Endothelial cell of umbilical vein (primary cell): Measurements from ENCODE around the gene PLEKHH1. TPM values are rescaled to one million over a fixed set of nuclear protein-coding genes. Genes with fewer than 3 reads are reported as not detected.

Experiments
- BruUV-seq: library from RNA; stranded (reverse); fragments of 400-500 nt; replicated peaks from 2 replicates; lab custom pipeline; 2021; lab: Mats Ljungman, UMichigan
- CTCF ChIA-PET: fragments of 300-600, 350-600 bp; sonication (Branson Sonifier 250); formaldehyde crosslinking; loops from one replicate; lab custom pipeline; 2021; ENCODE audit warnings: antibody characterized with exemption, inconsistent platforms; lab: Charles Lee
- POLR2A ChIA-PET: fragments of 300-600, 350-600 bp; sonication (Branson Sonifier 250); formaldehyde crosslinking; loops from one replicate; lab custom pipeline; 2021; ENCODE audit warnings: antibody characterized with exemption, inconsistent platforms; lab: Charles Lee
- DNase-seq: peaks from one replicate; pipeline ENCODE4 v3.0.0-alpha.2; 2011; ENCODE audit warnings: low read depth, low spot score
- FAIRE-seq: peaks from 2 replicates; lab custom pipeline; 2011; peaks lifted over from hg19 to GRCh38; lab: Jason Lieb, UNC
- H2AFZ ChIP-seq: 2 replicates; pipeline ENCODE4 v1.6.0; 2012; ENCODE audit warnings: low read depth, low read length, control low read depth, inconsistent platforms
- H3K27ac ChIP-seq: 2 replicates; pipeline ENCODE4 v1.5.1; 2011; ENCODE audit warnings: low read depth, mild to moderate bottlenecking, control low read depth, low read length, moderate library complexity; ENCODE audit not compliant: insufficient read depth
- H3K27me3 ChIP-seq, 2 experiments: 2 replicates each; pipeline versions ENCODE4 v1.6.0 to v1.6.1; 2011; ENCODE audit warnings: low read length in 2 of 2, mixed read lengths in 1 of 2; ENCODE audit not compliant: control insufficient read depth in 2 of 2, insufficient read depth in 2 of 2
- H3K36me3 ChIP-seq, 2 experiments: 2 replicates in 1 of 2; 3 replicates in 1 of 2; pipeline ENCODE4 v1.5.1; 2011; ENCODE audit warnings: low read length in 2 of 2, mild to moderate bottlenecking in 1 of 2, moderate library complexity in 1 of 2; ENCODE audit not compliant: control insufficient read depth in 2 of 2, insufficient read depth in 2 of 2; ENCODE audit errors: extremely low read depth in 1 of 2
- H3K4me1 ChIP-seq: 3 replicates; pipeline ENCODE4 v1.5.1; 2011; ENCODE audit warnings: mild to moderate bottlenecking, low read length; ENCODE audit not compliant: control insufficient read depth, insufficient read depth; ENCODE audit errors: extremely low read depth
- H3K4me2 ChIP-seq: 2 replicates; pipeline ENCODE4 v1.6.1; 2011; ENCODE audit warnings: low read length, control low read depth, mixed read lengths; ENCODE audit not compliant: insufficient read depth
- H3K4me3 ChIP-seq, 3 experiments: fragments of 200-600 bp in 1 of 3; sonication (generic), shearing (Covaris generic) in 1 of 3; replicated peaks in 1 of 3; 2 replicates each; pipeline ENCODE4 v1.5.1; 2011 to 2016; ENCODE audit warnings: control low read depth in 3 of 3, low read length in 3 of 3, mild to moderate bottlenecking in 2 of 3, inconsistent platforms in 1 of 3, low read depth in 1 of 3, moderate library complexity in 1 of 3; ENCODE audit not compliant: insufficient read depth in 1 of 3
- H3K79me2 ChIP-seq: 2 replicates; pipeline ENCODE4 v1.6.0; 2012; ENCODE audit warnings: low read length, inconsistent platforms; ENCODE audit not compliant: control insufficient read depth, insufficient read depth
- H3K9ac ChIP-seq: replicated peaks from 2 replicates; pipeline ENCODE3; 2011; ENCODE audit warnings: low read length, control low read depth; ENCODE audit not compliant: insufficient read depth; ENCODE audit errors: extremely low read depth
- H3K9me1 ChIP-seq: replicated peaks from 3 replicates; pipeline ENCODE4 v1.6.0; 2011; ENCODE audit warnings: mild to moderate bottlenecking, low read length; ENCODE audit not compliant: control insufficient read depth, insufficient read depth; ENCODE audit errors: extremely low read depth
- H3K9me3 ChIP-seq: replicated peaks from 2 replicates; pipeline ENCODE4 v1.5.1; 2012; ENCODE audit warnings: low read length, inconsistent platforms; ENCODE audit not compliant: control insufficient read depth, insufficient read depth
- H4K20me1 ChIP-seq: replicated peaks from 2 replicates; pipeline ENCODE3; 2011; ENCODE audit warnings: mild to moderate bottlenecking, low read length; ENCODE audit not compliant: control insufficient read depth, insufficient read depth; ENCODE audit errors: extremely low read depth
- FOS ChIP-seq: IDR thresholded peaks from 2 replicates; pipeline ENCODE4 v1.6.1; 2011; ENCODE audit warnings: mild to moderate bottlenecking, low read length, moderate library complexity, borderline replicate concordance; ENCODE audit not compliant: insufficient read depth
- MYC ChIP-seq: IDR thresholded peaks from one replicate; pipeline ENCODE4 v1.6.1; 2011; ENCODE audit warnings: mild to moderate bottlenecking, low read depth, low read length
- POLR2A ChIP-seq: IDR thresholded peaks from 2 replicates; pipeline ENCODE4 v1.6.1; 2012; ENCODE audit warnings: low read depth, mild to moderate bottlenecking, control low read depth, low read length
- dilution Hi-C: fragments of 300-500 bp; cut with MboI; formaldehyde crosslinking; loops from one replicate; pipeline ENCODE4 v1.15.0; 2019; ENCODE audit warnings: low sequenced_read_pairs; ENCODE audit not compliant: extremely low pct_ligation_motif_present
- intact Hi-C: fragments of 100-400 bp; cut with micrococcal nuclease; formaldehyde crosslinking; loops from one replicate; pipeline ENCODE4 v1.10.0; 2022
- polyA plus RNA-seq, 4 experiments: library from polyadenylated mRNA; depleted of rRNA in 3 of 4; stranded (reverse) in 3 of 4; unstranded in 1 of 4; fragments of >200 nt; gene quantifications; 2 replicates each; pipeline versions ENCODE4 v1.2.1 to v1.2.3, GENCODE V29; 2011 to 2012; ENCODE audit warnings: missing spikeins in 1 of 4
- total RNA-seq: library from RNA; stranded (reverse); gene quantifications from 2 replicates; pipeline ENCODE4 v1.2.3, GENCODE V29; 2021
- TF ChIP-seq, protein P1 (sequence below): IDR thresholded peaks from 2 replicates; pipeline ENCODE4 v1.6.1; 2011; ENCODE audit not compliant: insufficient read depth, insufficient read length
- TF ChIP-seq, protein P2 (sequence below), 2 donors: IDR thresholded peaks; 1 replicate in 1 of 2; 2 replicates in 1 of 2; pipeline ENCODE4 v1.5.1; 2011; ENCODE audit warnings: low read length in 2 of 2, mild to moderate bottlenecking in 2 of 2, moderate library complexity in 2 of 2, control low read depth in 1 of 2, inconsistent platforms in 1 of 2, low read depth in 1 of 2; ENCODE audit not compliant: insufficient read depth in 1 of 2; ENCODE audit errors: extremely low read depth in 1 of 2

PLEKHH1 gene
- total and polyA plus RNA-seq, 2 donors (not counting 3 experiments of a cell fraction or from before 2014, with no cell fraction given): 0.17 to 0.71 TPM

DNA sequence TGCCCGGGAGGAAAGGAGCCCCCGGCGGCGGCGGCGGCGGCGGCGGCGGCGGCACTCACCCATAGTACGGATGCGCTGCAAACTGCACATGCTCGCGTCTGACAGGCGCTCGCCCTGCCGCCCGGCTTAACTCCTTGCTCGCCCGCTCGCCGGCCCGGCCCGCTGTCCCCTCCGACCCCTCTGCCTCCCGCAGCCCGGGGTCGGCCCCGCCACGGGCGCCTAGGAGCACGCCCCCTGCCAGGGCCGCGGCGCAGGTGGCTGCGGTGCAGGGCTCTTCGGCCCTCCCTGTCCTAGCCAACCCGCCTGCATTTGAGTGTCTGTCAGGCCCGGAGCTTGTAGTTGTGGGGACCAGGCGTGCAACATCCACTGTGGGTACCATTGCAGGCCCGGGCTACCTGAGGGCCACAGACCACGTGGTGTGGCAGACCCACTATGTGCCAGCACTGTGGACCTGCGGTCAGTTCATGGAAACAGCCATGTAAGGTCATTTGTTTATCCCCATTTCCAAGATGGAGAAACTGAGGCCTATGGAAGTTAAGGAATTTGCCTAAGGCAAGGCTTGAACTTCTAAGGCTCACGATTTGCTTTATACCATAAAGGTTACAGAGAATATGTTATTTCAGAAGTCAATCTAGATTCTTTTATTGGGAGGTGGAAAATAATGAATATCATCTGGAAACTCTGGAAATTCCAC is 17.6 kb upstream of the PLEKHH1 start:
- CTCF ChIA-PET: interaction anchor here (2.1 to 7.0 kb wide), 4 partner anchors 11 to 56 kb away, joined by 5 to 54 read pairs (median 30); no protein-coding TSS in a partner anchor
- peak overlapping the region; percentile 51 for H3K4me2 ChIP-seq
- BruUV-seq: no TSS peak

More for the DNA sequence above, 17.6 kb upstream of the PLEKHH1 start:
- Histone ChIP-seq H3K27ac (no peak overlapping the region), H2AFZ (peak overlapping the region; percentile 85), H3K9me3 (no peaks in the 10 kb centered on the region), H3K27me3 (peaks cover 38 to 64% of the 10 kb centered on the region in 2 experiments), H3K36me3 (no peaks in the 10 kb centered on the region), H3K79me2 (no peaks in the 10 kb centered on the region), H3K9ac (no peak overlapping the region), H3K9me1 (no peaks in the 10 kb centered on the region), H4K20me1 (no peaks in the 10 kb centered on the region), H3K4me3 (peak overlapping the region in 2 of 3 experiments; percentile 58 to 71), H3K4me1 (peaks cover 3% of the 10 kb centered on the region)
- FAIRE-seq (no peak), DNase-seq (no peak)
- dilution Hi-C loops: no loop called here
- intact Hi-C loops: loop anchor here (10.0 kb wide), 1 partner anchor 91 kb away; no protein-coding TSS in a partner anchor
- POLR2A ChIA-PET: no interaction called here
- TF ChIP-seq MYC: no peak
- TF ChIP-seq, protein P1, sequence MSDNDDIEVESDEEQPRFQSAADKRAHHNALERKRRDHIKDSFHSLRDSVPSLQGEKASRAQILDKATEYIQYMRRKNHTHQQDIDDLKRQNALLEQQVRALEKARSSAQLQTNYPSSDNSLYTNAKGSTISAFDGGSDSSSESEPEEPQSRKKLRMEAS: no peak
- TF ChIP-seq POLR2A: no peak
- TF ChIP-seq FOS: no peak
- TF ChIP-seq, protein P2, sequence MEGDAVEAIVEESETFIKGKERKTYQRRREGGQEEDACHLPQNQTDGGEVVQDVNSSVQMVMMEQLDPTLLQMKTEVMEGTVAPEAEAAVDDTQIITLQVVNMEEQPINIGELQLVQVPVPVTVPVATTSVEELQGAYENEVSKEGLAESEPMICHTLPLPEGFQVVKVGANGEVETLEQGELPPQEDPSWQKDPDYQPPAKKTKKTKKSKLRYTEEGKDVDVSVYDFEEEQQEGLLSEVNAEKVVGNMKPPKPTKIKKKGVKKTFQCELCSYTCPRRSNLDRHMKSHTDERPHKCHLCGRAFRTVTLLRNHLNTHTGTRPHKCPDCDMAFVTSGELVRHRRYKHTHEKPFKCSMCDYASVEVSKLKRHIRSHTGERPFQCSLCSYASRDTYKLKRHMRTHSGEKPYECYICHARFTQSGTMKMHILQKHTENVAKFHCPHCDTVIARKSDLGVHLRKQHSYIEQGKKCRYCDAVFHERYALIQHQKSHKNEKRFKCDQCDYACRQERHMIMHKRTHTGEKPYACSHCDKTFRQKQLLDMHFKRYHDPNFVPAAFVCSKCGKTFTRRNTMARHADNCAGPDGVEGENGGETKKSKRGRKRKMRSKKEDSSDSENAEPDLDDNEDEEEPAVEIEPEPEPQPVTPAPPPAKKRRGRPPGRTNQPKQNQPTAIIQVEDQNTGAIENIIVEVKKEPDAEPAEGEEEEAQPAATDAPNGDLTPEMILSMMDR (IDR thresholded peaks at IDR 0.05; ENCODE audit: extremely low read depth in 1 of 2, insufficient read depth in 1 of 2, low read depth in 1 of 2, low read length in 2 of 2): no peak
